Panc1 (cell line): ENCODE measurements around the gene MAP2K6.

Experiments
- POLR2AphosphoS5 ChIP-seq: IDR thresholded peaks from 2 replicates; pipeline ENCODE4 v1.6.1; 2012; ENCODE audit warnings: mild to moderate bottlenecking, low read depth, low read length, moderate library complexity
- REST ChIP-seq, 2 experiments: IDR thresholded peaks; 2 replicates each; pipeline ENCODE4 v1.6.1; 2011 to 2012; ENCODE audit warnings: low read depth in 2 of 2, control low read depth in 1 of 2, low read length in 1 of 2, mild to moderate bottlenecking in 1 of 2, moderate library complexity in 1 of 2; ENCODE audit not compliant: insufficient read depth in 1 of 2
- TCF7L2 ChIP-seq: IDR thresholded peaks from 2 replicates; pipeline ENCODE4 v1.6.1; 2011; ENCODE audit warnings: mild to moderate bottlenecking, low read depth, low read length, inconsistent platforms
- TF ChIP-seq, protein P1 (sequence below): fragments of 450-650 bp; IDR thresholded peaks from 2 replicates; pipeline ENCODE4 v1.5.1; 2017; ENCODE audit warnings: mild to moderate bottlenecking

DNA sequence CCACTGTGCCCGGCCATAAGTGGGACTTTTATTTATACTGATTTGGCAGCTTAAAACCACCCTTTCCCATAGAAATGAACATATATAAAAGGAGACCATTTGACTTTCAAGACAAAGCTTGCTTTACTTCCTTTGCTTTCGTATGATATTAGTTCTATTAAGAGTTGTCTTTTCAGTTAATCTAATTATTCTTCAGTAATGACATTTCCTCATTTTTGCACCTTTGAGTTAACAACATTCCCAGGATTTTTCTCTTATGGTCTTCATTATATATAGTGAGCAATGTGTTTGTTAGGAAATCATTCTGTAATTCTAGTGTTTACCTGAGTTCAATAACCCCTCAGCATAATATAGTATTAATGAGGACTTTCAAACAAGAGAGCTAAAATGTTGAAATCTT lies 173.8 kb downstream of the MAP2K6 start:
- TF ChIP-seq POLR2AphosphoS5 (no peak), REST (IDR thresholded peaks at IDR 0.05; ENCODE audit: insufficient read depth in 1 of 2, low read depth in 2 of 2, low read length in 1 of 2) (no peak), TCF7L2 (no peak)
- TF ChIP-seq, protein P1, sequence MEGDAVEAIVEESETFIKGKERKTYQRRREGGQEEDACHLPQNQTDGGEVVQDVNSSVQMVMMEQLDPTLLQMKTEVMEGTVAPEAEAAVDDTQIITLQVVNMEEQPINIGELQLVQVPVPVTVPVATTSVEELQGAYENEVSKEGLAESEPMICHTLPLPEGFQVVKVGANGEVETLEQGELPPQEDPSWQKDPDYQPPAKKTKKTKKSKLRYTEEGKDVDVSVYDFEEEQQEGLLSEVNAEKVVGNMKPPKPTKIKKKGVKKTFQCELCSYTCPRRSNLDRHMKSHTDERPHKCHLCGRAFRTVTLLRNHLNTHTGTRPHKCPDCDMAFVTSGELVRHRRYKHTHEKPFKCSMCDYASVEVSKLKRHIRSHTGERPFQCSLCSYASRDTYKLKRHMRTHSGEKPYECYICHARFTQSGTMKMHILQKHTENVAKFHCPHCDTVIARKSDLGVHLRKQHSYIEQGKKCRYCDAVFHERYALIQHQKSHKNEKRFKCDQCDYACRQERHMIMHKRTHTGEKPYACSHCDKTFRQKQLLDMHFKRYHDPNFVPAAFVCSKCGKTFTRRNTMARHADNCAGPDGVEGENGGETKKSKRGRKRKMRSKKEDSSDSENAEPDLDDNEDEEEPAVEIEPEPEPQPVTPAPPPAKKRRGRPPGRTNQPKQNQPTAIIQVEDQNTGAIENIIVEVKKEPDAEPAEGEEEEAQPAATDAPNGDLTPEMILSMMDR: no peak
